NOMO-1 treated with DMSO at 0.1 percent for 48 hours (cell line): ENCODE data around the gene FAAP20.

ENCODE experiments used
- DNase-seq: peaks from one replicate; lab custom pipeline; 2025; ENCODE audit not compliant: unreplicated experiment; lab: John Stamatoyannopoulos, UW

FAAP20 gene

GRCh38 chr1:2212532-2213491, 18.2 kb upstream of the FAAP20 start:
- peak; percentile 57 for DNase-seq

- DNase-seq: no peak
These were observed 17.6 kb upstream of the FAAP20 start for GRCh38 chr1:2212274-2212531.

GRCh38 chr1:2210786-2211185, 16.2 kb upstream of the FAAP20 start:
- DNase-seq: no peak

GRCh38 chr1:2210084-2210653, 15.6 kb upstream of the FAAP20 start:
- DNase-seq: no peak

GRCh38 chr1:2209400-2210083, 15.0 kb upstream of the FAAP20 start:
- DNase-seq: no peak

GRCh38 chr1:2208309-2209239, 14.0 kb upstream of the FAAP20 start:
- no peak for DNase-seq

GRCh38 chr1:2206813-2207487, 12.4 kb upstream of the FAAP20 start:
- DNase-seq: no peak

- DNase-seq: peak; percentile 77
These were observed 10.8 kb upstream of the FAAP20 start for GRCh38 chr1:2205191-2205952.

- peak; percentile 71 for DNase-seq
These were observed 10.0 kb upstream of the FAAP20 start for GRCh38 chr1:2204415-2205190.

GRCh38 chr1:2203671-2204414, 9.3 kb upstream of the FAAP20 start:
- no peak for DNase-seq

- DNase-seq: no peak
These were observed 8.4 kb upstream of the FAAP20 start for GRCh38 chr1:2202843-2203601.

GRCh38 chr1:2202008-2202575, 7.5 kb upstream of the FAAP20 start:
- no peak for DNase-seq

GRCh38 chr1:2201062-2201461, 6.5 kb upstream of the FAAP20 start:
- DNase-seq: no peak

- no peak for DNase-seq
These were observed 5.9 kb upstream of the FAAP20 start for GRCh38 chr1:2200308-2200943.

GRCh38 chr1:2199042-2199810, 4.7 kb upstream of the FAAP20 start:
- peak; percentile 71 for DNase-seq

- DNase-seq: no peak
These were observed 4.0 kb upstream of the FAAP20 start for GRCh38 chr1:2198571-2198970.
